Gastrocnemius medialis (tissue), 4 donors: ENCODE results near the gene AIFM3. TPM values are rescaled to one million over a fixed set of nuclear protein-coding genes. Genes with fewer than 3 reads are reported as not detected.
A peak's percentile ranks its signal among the peaks of the same experiment; 100 is the strongest.

Experiments
- ATAC-seq, 2 donors: fragments of 150-250 bp; one replicate each; pipeline ENCODE4 v1.9.1; 2016
- DNase-seq, 2 donors: peaks; one replicate each; pipeline ENCODE4 v3.0.0-alpha.2; 2019
- H3K27ac ChIP-seq, 4 donors: fragments of 200-600 bp; sonication (generic); 1 replicate in 1 of 4; 2 replicates in 3 of 4; pipeline ENCODE4 v1.5.1; 2016 to 2018; ENCODE audit warnings: mild to moderate bottlenecking in 2 of 4, moderate library complexity in 1 of 4
- H3K27me3 ChIP-seq, 3 donors: fragments of 200-600 bp; sonication (generic) in 2 of 3; 1 replicate in 1 of 3; 2 replicates in 2 of 3; pipeline versions ENCODE4 v1.5.1 to v1.6.0; 2016 to 2019; ENCODE audit warnings: mild to moderate bottlenecking in 1 of 3, moderate library complexity in 1 of 3
- H3K36me3 ChIP-seq, 2 donors: fragments of 200-600 bp; sonication (generic) in 1 of 2; one replicate each; pipeline ENCODE4 v1.5.1; 2017 to 2018
- H3K4me1 ChIP-seq, 2 donors: fragments of 200-600 bp; sonication (generic) in 1 of 2; one replicate each; pipeline ENCODE4 v1.5.1; 2016 to 2017; ENCODE audit warnings: mild to moderate bottlenecking in 2 of 2
- H3K4me3 ChIP-seq, 4 donors: fragments of 200-600 bp; sonication (generic) in 3 of 4; 1 replicate in 1 of 4; 2 replicates in 3 of 4; pipeline ENCODE4 v1.5.1; 2016 to 2019; ENCODE audit warnings: mild to moderate bottlenecking in 2 of 4
- H3K9me3 ChIP-seq, 3 donors: fragments of 200-600 bp; sonication (generic) in 2 of 3; 1 replicate in 1 of 3; 2 replicates in 2 of 3; pipeline ENCODE4 v1.5.1; 2016 to 2019
- POLR2A ChIP-seq, 2 donors: fragments of 450-650 bp; IDR thresholded peaks; one replicate each; pipeline ENCODE4 v1.6.1; 2017; ENCODE audit warnings: antibody characterized with exemption in 2 of 2, mild to moderate bottlenecking in 2 of 2, moderate library complexity in 2 of 2
- in situ Hi-C, 4 donors: fragments of 200-750 bp; cut with MboI; loops; one replicate each; pipeline versions ENCODE4 v1.15.0 to v1.8.0; 2017; ENCODE audit warnings: low sequenced_read_pairs in 4 of 4
- intact Hi-C: fragments of 100-400 bp; cut with DNase I; formaldehyde crosslinking; loops from one replicate; pipeline ENCODE4 v1.15.1; 2023; ENCODE audit warnings: low total_unique reads
- total RNA-seq, 4 donors: library from RNA; depleted of rRNA; stranded (reverse); fragments of >200 nt; gene quantifications; one replicate each; pipeline versions ENCODE4 v1.1.0 to v1.2.3, GENCODE V29; 2016
- TF ChIP-seq, protein P1 (sequence below), 5 experiments: fragments of 450-650 bp in 3 of 5; fragments of 200-600 bp in 2 of 5; sonication (generic) in 2 of 5; IDR thresholded peaks in 4 of 5; conservative IDR thresholded peaks in 1 of 5; 1 replicate in 4 of 5; 2 replicates in 1 of 5; pipeline ENCODE4 v1.5.1; 2016 to 2019; ENCODE audit warnings: antibody characterized with exemption in 5 of 5, mild to moderate bottlenecking in 3 of 5, moderate library complexity in 3 of 5

AIFM3 gene
- total RNA-seq, 4 donors from 2014 or later = 0.22 to 0.42 TPM; not detected in 2

- Histone ChIP-seq H3K27me3 (no peaks in the 10 kb centered on the region), H3K4me1 (peaks cover 11 to 21% of the 10 kb centered on the region in 2 donors), H3K27ac (no peak overlapping the region), H3K4me3 (no peak overlapping the region), H3K9me3 (no peaks in the 10 kb centered on the region), H3K36me3 (peaks cover 0 to 56% of the 10 kb centered on the region in 2 donors)
- in situ Hi-C loops = no loop called here
- ATAC-seq (no peak), DNase-seq (no peak)
- TF ChIP-seq POLR2A (IDR thresholded peaks at IDR 0.05) = no peak
- TF ChIP-seq, protein P1, sequence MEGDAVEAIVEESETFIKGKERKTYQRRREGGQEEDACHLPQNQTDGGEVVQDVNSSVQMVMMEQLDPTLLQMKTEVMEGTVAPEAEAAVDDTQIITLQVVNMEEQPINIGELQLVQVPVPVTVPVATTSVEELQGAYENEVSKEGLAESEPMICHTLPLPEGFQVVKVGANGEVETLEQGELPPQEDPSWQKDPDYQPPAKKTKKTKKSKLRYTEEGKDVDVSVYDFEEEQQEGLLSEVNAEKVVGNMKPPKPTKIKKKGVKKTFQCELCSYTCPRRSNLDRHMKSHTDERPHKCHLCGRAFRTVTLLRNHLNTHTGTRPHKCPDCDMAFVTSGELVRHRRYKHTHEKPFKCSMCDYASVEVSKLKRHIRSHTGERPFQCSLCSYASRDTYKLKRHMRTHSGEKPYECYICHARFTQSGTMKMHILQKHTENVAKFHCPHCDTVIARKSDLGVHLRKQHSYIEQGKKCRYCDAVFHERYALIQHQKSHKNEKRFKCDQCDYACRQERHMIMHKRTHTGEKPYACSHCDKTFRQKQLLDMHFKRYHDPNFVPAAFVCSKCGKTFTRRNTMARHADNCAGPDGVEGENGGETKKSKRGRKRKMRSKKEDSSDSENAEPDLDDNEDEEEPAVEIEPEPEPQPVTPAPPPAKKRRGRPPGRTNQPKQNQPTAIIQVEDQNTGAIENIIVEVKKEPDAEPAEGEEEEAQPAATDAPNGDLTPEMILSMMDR (IDR thresholded peaks at IDR 0.05 in 4 of 5, conservative IDR thresholded peaks at IDR 0.05 in 1 of 5) = no peak
- intact Hi-C loops = loop anchor here (5.0 kb wide), 1 partner anchor 35 kb away; no protein-coding TSS in a partner anchor
These were observed 30.6 kb downstream of the AIFM3 start for GRCh38 chr22:20997536-20998257.

DNA sequence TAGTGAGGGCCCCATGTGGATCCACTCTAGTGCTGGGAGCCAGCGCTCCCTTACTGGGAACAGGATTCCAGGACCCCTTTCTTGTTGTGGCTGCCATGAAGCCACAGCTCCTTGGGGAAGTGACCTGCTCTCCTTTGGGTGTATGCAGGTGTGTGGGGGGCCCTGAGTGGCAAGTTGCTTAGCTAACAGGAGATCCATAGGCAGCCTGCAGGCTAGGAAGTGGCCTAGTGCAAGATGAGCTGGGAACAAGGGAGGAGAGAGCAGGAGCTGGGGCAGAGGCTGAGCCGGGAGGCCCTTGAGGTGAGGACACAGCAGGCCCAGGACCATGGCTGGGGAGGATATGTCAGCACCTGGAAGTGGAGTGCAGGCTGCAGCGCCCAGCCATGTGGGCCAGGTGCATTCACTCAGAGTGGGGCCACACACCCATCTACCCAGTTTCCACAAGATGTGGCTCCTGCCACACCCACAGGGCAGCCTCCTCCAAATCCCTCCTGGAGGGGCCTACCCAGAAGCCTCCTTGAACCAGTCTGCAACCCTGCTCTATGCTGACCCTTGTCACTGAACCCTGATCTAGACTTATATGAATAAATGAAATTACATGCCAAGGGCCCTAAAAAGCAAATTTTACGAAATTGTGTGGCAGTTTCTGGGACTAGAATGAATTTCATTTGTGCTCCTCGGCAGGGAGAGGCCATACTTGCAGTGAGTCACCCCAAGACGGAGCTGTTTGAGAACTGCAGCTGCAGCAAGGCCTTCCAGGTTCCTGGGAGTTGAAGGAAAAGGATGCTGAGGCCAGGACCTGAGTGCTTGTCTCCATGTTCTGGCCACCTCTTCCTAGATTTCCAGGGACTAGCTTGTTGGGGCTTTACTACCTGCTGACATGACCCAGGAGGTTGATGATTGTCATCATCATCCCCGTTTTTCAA, 31.6 kb downstream of the AIFM3 start:
- peaks cover 0 to 47% of the 10 kb centered on the region in 2 donors for H3K36me3 ChIP-seq
- peaks cover 20 to 30% of the 10 kb centered on the region in 2 donors for H3K4me1 ChIP-seq
- no peak for DNase-seq
- H3K27ac ChIP-seq = no peak overlapping the region
- no peak overlapping the region for H3K4me3 ChIP-seq
- in situ Hi-C loops = no loop called here
- ATAC-seq = no peak
- TF ChIP-seq, protein P1 (IDR thresholded peaks at IDR 0.05 in 4 of 5, conservative IDR thresholded peaks at IDR 0.05 in 1 of 5) = no peak
- TF ChIP-seq POLR2A (IDR thresholded peaks at IDR 0.05) = no peak
- H3K27me3 ChIP-seq = no peaks in the 10 kb centered on the region
- no peaks in the 10 kb centered on the region for H3K9me3 ChIP-seq
- intact Hi-C loops = loop anchor here (5.0 kb wide), 1 partner anchor 36 kb away; no protein-coding TSS in a partner anchor

- in situ Hi-C loops = loop anchor here in 1 of 4 donors (10.0 kb wide), 1 partner anchor 115 kb away; no protein-coding TSS in a partner anchor
- DNase-seq (no peak), ATAC-seq (no peak)
- Histone ChIP-seq H3K4me3 (peak overlapping the region in 1 of 4 donors; percentile 72), H3K27ac (peak overlapping the region in 1 of 4 donors; percentile 96), H3K4me1 (peaks cover 26 to 36% of the 10 kb centered on the region in 2 donors), H3K9me3 (no peaks in the 10 kb centered on the region), H3K27me3 (no peaks in the 10 kb centered on the region), H3K36me3 (peaks cover 0 to 38% of the 10 kb centered on the region in 2 donors)
- intact Hi-C loops = loop anchor here (5.0 to 10.0 kb wide), 2 partner anchors 37 to 115 kb away; no protein-coding TSS in a partner anchor
- TF ChIP-seq, protein P1 (IDR thresholded peaks at IDR 0.05 in 4 of 5, conservative IDR thresholded peaks at IDR 0.05 in 1 of 5) = no peak
- no peak for TF ChIP-seq POLR2A (IDR thresholded peaks at IDR 0.05)
These were observed 32.5 kb downstream of the AIFM3 start for GRCh38 chr22:20999350-21000206.
